Suppressor macrophage treated with lipopolysaccharide for 1 hour (primary cell): ENCODE results near the gene RFC3.
A peak's percentile ranks its signal among the peaks of the same experiment; 100 is the strongest.
"Not testable (repeated sequence)": the region's sequence is repeated elsewhere in the genome, so short reads cannot be mapped to it uniquely, and the experiment has no call there.

Experiments
- DNase-seq, 3 donors: peaks; one replicate each; pipeline ENCODE4 v3.0.0-alpha.2; 2020 to 2022

RFC3 gene

GRCh38 chr13:33817901-33818706, at the start of gene RFC3:
Gene RFC3 (plus strand): TSS chr13:33818149. CDS start chr13:33818179, 30 bp downstream.
- DNase-seq: peak; percentile 97 to 99 (median 98)

DNA sequence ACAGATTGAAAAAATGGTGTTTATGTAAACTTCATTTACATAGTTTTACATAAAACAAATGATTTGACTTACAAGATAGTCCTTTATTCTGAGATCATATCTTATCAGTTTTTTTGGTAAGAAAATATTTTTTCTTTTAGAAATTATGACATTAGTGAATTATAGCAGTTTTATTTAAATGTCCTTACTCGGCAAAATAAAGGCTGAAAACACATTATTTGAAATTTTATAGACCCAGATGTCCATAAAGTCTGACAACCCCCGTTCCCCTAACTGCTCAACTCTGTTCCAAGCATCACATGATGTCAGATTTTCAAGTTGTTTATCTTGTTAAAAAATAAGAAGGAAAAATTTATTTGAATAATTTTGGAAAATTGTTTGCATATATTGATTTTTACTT, 46.7 kb upstream of the RFC3 start:
- no peak for DNase-seq

DNA sequence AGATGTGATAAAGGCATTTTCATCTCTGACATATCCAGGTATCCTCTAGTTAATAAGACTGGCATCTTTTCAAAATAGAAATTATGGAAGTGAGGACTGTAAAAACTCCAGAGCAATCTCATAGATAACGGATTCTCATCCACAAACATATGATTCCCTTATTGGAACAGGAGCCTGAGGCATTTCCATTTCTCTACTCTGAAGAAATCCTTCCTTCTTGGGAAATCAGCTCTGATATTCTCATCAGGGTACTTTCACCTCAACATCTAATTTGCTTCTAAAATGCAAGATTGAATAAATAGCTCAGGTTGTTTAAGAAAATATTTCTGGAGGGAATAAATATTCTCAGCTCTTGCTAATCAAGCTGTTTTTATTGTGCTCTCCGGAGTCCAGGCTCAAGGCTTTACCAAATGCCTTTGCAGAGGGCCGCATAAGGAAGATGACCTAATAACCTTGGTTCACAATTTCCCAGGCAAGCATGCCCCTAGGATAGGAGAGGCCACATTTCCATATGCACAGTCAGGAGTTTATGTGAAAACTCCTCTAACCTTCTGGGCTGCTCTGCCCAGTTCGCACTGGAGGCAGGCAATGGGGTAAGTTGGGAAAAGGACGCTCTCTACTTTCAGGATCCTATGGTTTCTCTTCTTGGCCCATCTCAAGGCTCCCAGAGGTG, 44.0 kb upstream of the RFC3 start:
- DNase-seq: no peak

DNA sequence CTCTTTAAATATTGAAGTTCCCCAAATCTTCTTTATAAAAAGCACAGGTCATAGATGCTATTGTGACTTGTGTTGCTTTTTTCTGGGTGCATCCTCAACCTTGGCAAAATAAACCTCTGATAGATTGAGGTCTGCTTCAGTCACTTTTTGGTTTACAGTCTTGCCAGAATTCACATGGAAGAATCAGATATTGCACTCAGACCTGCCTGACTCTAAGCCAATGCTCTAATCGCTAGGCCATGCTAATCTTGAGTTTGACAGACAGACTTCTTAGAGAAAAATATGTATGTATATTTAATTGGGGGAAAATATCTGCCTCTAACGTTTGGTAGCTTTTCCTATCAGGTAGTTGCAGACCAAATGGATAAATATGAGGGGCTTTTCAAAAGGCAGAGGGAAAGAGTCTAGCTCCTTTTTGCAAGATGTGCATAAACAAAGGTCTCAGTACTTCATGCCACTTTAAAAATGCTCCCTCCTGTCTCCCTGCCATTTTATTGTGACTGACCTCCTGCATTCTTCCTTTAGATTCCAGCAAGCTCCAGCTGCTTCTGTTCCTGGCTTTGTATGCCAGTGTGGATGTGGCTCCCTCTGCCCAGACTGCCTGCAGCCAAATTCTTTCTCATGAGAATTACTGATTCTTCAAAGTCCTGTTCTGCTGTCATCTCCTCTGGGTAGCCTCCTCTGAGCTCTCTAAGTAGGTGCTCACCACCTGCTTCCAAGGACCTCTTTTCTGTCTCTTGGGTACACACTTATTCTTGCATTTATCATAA, 42.4 kb upstream of the RFC3 start:
- no peak for DNase-seq

- DNase-seq: no peak
Observed at GRCh38 chr13:33776239-33776881, 41.6 kb upstream of the RFC3 start.

- DNase-seq: no peak
Observed at GRCh38 chr13:33782631-33783030, 35.3 kb upstream of the RFC3 start.

DNA sequence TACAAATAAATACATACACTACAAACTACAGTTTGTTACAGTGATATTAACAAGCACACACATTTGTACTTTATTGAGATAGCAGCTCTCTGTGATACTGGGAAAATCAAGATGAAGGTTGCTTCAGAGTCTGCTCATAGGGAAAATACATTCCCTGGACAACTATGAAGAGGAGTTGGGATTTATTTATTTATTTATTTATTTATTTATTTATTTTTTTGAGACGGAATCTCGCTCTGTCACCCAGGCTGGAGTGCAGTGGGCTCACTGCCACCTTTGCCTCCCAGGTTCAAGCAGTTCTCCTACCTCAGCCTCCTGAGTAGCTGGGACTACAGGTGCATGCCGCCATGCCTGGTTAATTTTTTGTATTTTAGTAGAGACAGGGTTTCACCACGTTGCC, 34.7 kb upstream of the RFC3 start:
- not testable (repeated sequence) for DNase-seq

DNA sequence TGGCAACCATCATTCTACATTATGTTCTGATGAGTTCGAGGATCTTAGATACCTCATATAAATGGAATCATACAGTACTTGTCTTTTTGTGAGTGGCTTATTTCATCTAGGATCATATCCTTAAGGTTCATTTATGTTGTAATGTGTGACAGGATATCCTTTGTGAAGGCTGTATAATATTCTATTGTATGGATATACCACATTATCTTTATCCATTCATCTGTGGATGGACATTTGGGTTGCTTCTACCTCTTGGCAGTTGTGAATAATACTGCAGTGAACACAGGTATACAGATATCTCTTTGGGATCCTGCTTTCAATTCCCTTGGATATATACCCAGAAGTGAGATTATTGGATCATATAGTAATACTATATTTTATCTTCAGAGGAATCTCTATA, 33.2 kb upstream of the RFC3 start:
- DNase-seq: no peak

DNA sequence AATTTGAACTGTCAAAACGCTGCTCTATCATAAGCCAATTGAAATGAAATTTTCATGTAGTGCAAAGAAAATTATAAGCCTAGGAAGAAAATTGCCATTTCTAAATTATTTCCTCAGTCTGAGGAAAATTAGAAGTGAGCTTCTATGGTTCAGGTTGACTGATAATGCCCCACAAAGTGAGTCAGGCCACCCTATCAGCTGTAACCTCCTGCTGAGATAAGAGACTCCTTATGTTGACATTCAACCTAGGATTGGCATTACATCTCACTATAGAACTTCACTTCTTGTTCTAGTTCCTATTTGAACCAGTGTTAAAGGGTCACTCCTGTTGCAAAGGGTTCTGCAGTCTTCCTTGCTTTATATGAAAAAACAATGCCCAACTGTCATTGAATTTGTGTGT, 32.6 kb upstream of the RFC3 start:
- no peak for DNase-seq

- peak; percentile 13 to 53 (median 41) for DNase-seq
Observed at GRCh38 chr13:33787051-33787591, 30.8 kb upstream of the RFC3 start.

DNA sequence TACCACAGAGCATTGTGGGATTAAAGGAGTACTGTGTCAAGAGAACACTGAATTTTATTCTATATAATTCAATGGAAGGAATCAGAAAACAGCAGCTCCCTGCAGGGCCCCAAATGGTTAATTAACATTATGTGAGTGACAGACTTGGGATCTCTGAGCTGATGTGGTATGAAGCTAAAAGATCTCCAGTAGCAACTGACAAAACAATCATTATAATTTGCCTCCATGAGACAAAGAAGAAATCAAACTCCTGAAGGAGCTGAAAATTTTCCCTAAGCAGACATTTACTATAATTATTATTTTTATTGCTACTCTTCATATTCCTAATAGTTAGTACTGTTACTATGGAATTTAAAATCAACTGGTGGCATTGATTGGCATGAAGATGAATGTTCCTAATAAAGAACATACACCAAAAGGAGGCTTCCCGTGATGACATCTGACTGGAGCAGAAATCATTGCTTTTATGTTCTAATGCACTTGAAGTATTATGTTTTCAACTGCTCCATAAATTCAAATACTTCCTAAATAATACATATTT, 28.8 kb upstream of the RFC3 start:
- no peak for DNase-seq

DNA sequence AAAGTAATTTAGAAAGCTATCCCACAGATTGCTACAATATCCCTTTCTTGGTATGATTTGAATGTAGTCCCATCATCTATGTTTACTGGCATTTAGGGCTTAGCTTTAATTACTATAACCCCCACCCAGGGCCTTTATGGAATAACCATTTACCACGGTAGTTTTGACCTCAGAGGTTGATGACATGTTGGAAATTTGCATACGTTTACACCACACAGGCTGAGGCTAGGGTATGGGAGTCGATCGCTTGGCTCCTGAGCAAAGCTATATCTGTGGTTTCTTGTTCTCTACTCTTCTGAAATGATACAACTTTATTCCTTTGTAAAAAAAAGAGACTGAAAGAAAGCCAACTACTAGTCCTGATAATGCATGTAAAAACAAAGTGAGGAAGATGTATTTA, 28.2 kb upstream of the RFC3 start:
- DNase-seq: no peak

DNA sequence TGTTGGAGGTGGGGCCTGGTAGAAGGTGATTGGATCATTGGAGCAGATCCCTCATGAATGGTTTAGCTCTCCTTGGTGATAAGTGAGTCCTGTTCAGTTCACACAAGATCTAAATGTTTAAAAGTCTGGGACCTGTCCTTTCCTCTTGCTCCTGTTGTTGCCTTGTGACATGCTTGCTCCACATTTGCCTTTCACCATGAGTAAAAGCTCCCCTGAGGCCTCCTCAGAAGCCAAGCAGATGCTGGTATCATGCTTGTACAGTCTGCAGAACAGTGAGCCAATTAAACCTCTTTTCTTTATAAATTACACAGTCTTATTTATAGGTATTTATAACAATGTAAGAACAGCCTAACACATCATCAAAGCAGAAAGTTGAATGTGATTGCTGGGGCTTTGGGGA, 24.2 kb upstream of the RFC3 start:
- DNase-seq: no peak

DNA sequence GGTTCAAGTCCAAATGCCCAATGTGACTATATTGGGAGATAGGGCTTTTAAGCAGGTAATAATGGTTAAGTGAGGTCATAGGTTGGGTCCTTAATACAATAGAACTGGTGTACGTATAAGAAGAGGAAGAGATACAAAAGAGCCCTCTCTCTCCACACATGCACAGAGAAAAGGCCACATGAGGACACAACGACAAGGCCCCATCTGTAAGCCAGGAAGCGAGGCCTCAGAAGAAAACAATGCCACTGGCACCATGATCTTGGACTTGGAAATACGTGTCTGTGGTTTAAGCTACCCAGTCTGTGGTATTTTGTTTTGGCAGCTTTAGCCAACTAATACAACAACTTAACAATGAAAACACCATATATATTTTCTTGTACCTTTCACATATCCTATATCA, 23.4 kb upstream of the RFC3 start:
- no peak for DNase-seq

DNA sequence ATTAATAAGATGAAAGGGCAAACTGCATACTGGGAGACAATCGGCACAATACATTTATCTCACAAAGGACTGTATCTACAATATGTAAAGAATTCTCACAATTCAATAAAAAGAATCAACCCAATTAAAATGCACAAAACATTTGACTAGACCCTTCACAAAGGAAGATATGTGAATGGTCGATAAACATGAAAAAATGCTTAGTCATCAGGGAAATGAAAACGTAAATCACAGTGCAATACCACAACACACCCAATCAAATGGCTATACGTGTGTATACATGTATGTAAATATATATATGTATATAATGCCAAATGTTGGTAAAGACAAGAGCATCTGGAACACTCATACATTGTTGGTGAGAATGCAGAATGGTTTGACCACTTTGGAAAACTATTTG, 21.9 kb upstream of the RFC3 start:
- DNase-seq: no peak

DNA sequence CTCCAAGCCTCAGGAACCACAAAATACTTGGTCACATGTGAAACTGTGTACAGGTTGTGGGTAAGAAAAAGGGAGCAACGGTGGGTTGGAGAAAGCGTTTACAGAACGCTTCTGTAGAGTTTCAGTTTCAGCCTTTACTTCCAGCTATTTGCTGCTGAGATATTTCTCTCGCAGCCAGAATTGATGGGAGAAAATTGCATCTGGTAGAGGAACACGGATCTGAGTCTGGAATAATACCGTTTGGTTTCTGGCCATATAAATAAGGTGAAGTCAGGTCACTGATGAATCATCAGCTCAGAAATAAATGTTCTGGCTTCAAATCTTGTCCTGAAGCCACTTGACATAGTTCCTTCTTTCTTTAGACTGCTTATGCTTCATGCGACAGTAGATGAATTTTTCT, 20.3 kb upstream of the RFC3 start:
- DNase-seq: peak; percentile 7 to 56 (median 49)

DNA sequence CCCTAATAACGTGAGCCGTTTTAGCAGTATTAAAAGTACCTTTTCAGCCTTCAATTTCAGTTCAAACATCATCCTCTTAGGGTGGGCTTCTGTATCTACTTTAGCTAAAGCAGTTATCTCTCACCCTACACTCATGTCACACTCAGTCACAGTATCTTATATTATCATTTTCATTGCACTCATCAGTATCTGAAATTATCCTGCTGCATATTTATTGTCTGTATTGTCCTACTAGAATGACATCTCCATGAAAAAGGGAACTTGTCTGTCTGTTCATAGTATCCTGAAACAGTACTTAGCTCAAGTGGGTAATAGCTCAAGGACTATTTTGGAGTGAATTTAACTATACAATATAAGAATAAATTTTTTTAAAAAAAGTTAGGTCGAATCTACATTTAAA, 19.9 kb upstream of the RFC3 start:
- peak; percentile 8 to 39 (median 39) for DNase-seq

DNA sequence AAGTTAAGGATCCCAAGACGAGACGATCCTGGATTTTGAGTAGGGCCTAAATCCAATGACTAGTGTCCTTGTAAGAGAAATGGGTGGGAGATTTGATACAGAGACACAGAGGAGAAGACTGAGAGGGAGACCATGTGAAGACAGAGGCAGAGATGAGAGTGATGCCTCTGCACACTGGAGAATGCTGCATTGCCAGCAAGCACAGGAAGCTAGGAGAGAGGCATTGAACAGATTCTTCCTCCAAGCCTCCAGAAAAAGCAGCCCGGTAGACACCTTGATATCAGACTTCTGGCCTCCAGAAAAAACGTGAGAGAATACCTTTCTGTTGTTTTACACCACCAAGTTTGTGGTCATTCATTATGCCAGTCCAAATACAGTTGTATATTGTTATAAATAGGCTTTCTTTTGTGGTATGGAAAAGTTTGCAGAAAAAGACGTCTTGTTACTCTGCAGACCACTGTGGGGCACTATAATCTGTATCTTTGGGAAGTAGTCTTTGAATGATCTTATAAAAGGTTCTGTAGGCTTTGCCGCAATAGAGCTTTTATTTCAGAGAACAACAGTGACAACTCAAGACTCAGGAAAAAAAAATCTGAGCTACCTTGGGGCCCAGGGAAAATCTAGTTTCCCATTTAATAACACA, 17.9 kb upstream of the RFC3 start:
- peak in 2 of 3 donors; percentile 20 to 29 for DNase-seq

- DNase-seq: no peak
Observed at GRCh38 chr13:33800646-33801186, 17.2 kb upstream of the RFC3 start.

- DNase-seq: no peak
Observed at GRCh38 chr13:33806470-33807248, 11.3 kb upstream of the RFC3 start.

DNA sequence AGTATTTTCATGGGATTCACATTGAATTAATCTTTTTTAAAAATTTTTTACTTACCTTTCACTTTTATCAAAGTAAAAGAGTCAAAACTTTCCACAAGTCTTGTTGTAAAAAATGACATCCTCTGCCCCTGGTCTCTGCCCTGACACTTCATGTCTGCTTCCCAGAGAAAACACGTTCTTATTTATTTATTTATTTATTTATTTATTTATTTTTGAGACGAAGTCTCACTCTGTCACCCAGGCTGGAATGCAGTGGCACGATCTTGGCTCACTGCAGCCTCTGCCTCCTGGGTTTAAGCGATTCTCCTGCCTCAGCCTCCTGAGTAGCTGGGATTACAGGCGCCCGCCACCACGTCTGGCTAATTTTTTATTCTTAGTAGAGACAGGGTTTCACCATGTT, 5.1 kb upstream of the RFC3 start:
- not testable (repeated sequence) for DNase-seq
